ENCODE results near the gene PDE2A. TPM values are rescaled to one million over a fixed set of nuclear protein-coding genes. Genes with fewer than 3 reads are reported as not detected.

Gene PDE2A
- total and polyA plus RNA-seq, 2 donors (not counting 1 experiment from before 2014, with no cell fraction given), result 0.88 to 2.9 TPM

DNA sequence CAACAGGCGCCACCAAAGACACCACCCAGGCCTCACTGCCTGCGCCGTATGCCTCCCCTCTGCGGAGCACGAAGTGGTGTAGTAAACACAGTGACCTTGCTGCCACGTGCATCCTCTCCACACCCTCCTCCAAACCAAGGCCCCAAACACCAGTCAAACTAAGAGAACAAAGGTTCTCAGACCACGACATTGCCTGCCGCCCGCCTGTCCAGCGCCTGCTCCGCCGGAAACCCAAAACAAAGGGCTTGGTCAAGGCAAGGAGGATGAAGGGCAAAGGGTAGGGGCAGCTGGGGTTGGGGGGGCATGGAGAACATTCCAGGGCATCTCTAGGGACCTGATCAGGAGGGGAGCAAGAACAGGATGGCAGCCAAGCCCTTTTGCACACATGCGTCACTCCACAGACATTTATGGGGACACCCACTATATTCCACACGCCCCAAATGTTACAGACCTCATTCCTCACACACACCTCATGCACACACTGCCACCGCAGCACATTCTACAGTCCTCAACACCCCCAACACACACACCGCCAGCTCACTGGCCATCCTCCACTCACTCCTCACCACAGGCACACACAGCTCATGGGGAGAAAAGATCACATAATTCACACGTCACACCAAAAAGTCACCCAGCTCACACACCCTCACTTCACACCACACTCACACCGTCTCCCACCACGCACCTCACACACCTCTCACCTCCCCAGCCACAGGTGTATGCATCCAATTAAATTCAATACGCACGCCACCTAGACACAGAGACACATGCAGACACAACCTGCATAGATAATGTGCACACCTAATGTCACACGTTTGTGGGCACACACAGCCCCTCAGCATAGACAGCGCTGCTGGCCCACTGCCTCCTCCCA is 34.5 kb downstream of the PDE2A start:
- H3K27ac ChIP-seq (ENCODE audit: low read length in 2 of 2), result no peak overlapping the region
- peaks cover 4% of the 10 kb centered on the region for H3K4me1 Mint-ChIP-seq
- peaks cover 27% of the 10 kb centered on the region for H3K27me3 Mint-ChIP-seq
- H3K79me2 ChIP-seq (ENCODE audit: control insufficient read depth, insufficient read depth, low read length), result no peaks in the 10 kb centered on the region
- H3K27ac Mint-ChIP-seq, result no peak overlapping the region
- H3K27me3 ChIP-seq (replicated peaks in 1 of 4; ENCODE audit: control extremely low read depth in 1 of 4, control insufficient read depth in 3 of 4, insufficient read depth in 4 of 4, low read length in 3 of 4), result peaks cover 0 to 61% (median 22%) of the 10 kb centered on the region in 4 experiments
- no peak overlapping the region for H3K4me2 ChIP-seq (replicated peaks; ENCODE audit: low read depth, low read length, poor library complexity, severe bottlenecking)
- WGBS (ENCODE audit: insufficient coverage), result 88% methylated on average over 23 of the region's 23 CpGs
- no peaks in the 10 kb centered on the region for H3K9me3 Mint-ChIP-seq (ENCODE audit: insufficient read depth)
- H3K4me1 ChIP-seq (ENCODE audit: control insufficient read depth in 2 of 2, insufficient read depth in 2 of 2, low read length in 2 of 2), result peaks cover 13 to 16% of the 10 kb centered on the region in 2 donors
- intact Hi-C loops (cut with micrococcal nuclease), result no loop called here
- peaks cover 0 to 6% (median 0%) of the 10 kb centered on the region in 3 donors for H3K9me3 ChIP-seq (ENCODE audit: control extremely low read depth in 1 of 3, control insufficient read depth in 2 of 3, insufficient read depth in 1 of 3, low read length in 2 of 3)
- no peak for ATAC-seq (ENCODE audit: low read depth)
- DNase-seq, result no peak
- no peaks in the 10 kb centered on the region for H3K36me3 ChIP-seq (replicated peaks in 1 of 2; ENCODE audit: control extremely low read depth in 1 of 2, control insufficient read depth in 1 of 2, extremely low read depth in 1 of 2, insufficient read depth in 2 of 2, low read length in 1 of 2)
- no peak overlapping the region for H3K9ac ChIP-seq (ENCODE audit: low read length)
- no peak overlapping the region for H3K4me3 Mint-ChIP-seq
- no peak overlapping the region for H2AFZ ChIP-seq (ENCODE audit: insufficient read depth, low read depth, low read length, poor library complexity, severe bottlenecking)
- no peak overlapping the region for H3K4me3 ChIP-seq (ENCODE audit: control extremely low read depth in 1 of 5, extremely low read depth in 1 of 5, insufficient read depth in 1 of 5, low read depth in 2 of 5, low read length in 4 of 5)
- H4K20me1 ChIP-seq (ENCODE audit: control insufficient read depth, insufficient read depth, low read length, poor library complexity, severe bottlenecking), result no peaks in the 10 kb centered on the region
- ChIA-PET POLR2A (no interaction called here), CTCF (interaction anchor here (0.7 to 9.6 kb wide), 2 partner anchors 45 to 52 kb away, joined by 3 to 152 read pairs; no protein-coding TSS in a partner anchor)
- TF ChIP-seq EZH2 (IDR thresholded peaks at IDR 0.05; ENCODE audit: borderline replicate concordance, insufficient read depth, low read depth, low read length, poor library complexity, severe bottlenecking), result no peak
- no peak for TF ChIP-seq CTCF (IDR thresholded peaks at IDR 0.05)

- ChIA-PET CTCF (interaction anchor here (1.1 to 9.6 kb wide), 3 partner anchors 46 to 166 kb away, joined by 3 to 152 read pairs (median 4); no protein-coding TSS in a partner anchor), POLR2A (no interaction called here)
- ATAC-seq (ENCODE audit: low read depth), result no peak
- WGBS (ENCODE audit: insufficient coverage), result 81% methylated on average over 8 of the region's 8 CpGs
- H3K4me3 Mint-ChIP-seq, result no peak overlapping the region
- no peaks in the 10 kb centered on the region for H4K20me1 ChIP-seq (ENCODE audit: control insufficient read depth, insufficient read depth, low read length, poor library complexity, severe bottlenecking)
- H3K4me1 ChIP-seq (ENCODE audit: control insufficient read depth in 2 of 2, insufficient read depth in 2 of 2, low read length in 2 of 2), result peaks cover 10 to 12% of the 10 kb centered on the region in 2 donors
- H3K9me3 ChIP-seq (ENCODE audit: control extremely low read depth in 1 of 3, control insufficient read depth in 2 of 3, insufficient read depth in 1 of 3, low read length in 2 of 3), result peaks cover 0 to 6% (median 0%) of the 10 kb centered on the region in 3 donors
- no peaks in the 10 kb centered on the region for H3K9me3 Mint-ChIP-seq (ENCODE audit: insufficient read depth)
- peaks cover 20% of the 10 kb centered on the region for H3K27me3 Mint-ChIP-seq
- H3K27ac Mint-ChIP-seq, result no peak overlapping the region
- H3K27ac ChIP-seq (ENCODE audit: low read length in 2 of 2), result no peak overlapping the region
- no peak for DNase-seq
- H3K79me2 ChIP-seq (ENCODE audit: control insufficient read depth, insufficient read depth, low read length), result no peaks in the 10 kb centered on the region
- TF ChIP-seq EZH2 (IDR thresholded peaks at IDR 0.05; ENCODE audit: borderline replicate concordance, insufficient read depth, low read depth, low read length, poor library complexity, severe bottlenecking) (no peak), CTCF (IDR thresholded peaks at IDR 0.05) (no peak)
- peaks cover 2% of the 10 kb centered on the region for H3K4me1 Mint-ChIP-seq
- H2AFZ ChIP-seq (ENCODE audit: insufficient read depth, low read depth, low read length, poor library complexity, severe bottlenecking), result no peak overlapping the region
- no peak overlapping the region for H3K4me3 ChIP-seq (ENCODE audit: control extremely low read depth in 1 of 5, extremely low read depth in 1 of 5, insufficient read depth in 1 of 5, low read depth in 2 of 5, low read length in 4 of 5)
- intact Hi-C loops (cut with micrococcal nuclease), result no loop called here
- no peak overlapping the region for H3K4me2 ChIP-seq (replicated peaks; ENCODE audit: low read depth, low read length, poor library complexity, severe bottlenecking)
- no peak overlapping the region for H3K9ac ChIP-seq (ENCODE audit: low read length)
- H3K27me3 ChIP-seq (replicated peaks in 1 of 4; ENCODE audit: control extremely low read depth in 1 of 4, control insufficient read depth in 3 of 4, insufficient read depth in 4 of 4, low read length in 3 of 4), result peaks cover 0 to 59% (median 21%) of the 10 kb centered on the region in 4 experiments
- H3K36me3 ChIP-seq (replicated peaks in 1 of 2; ENCODE audit: control extremely low read depth in 1 of 2, control insufficient read depth in 1 of 2, extremely low read depth in 1 of 2, insufficient read depth in 2 of 2, low read length in 1 of 2), result no peaks in the 10 kb centered on the region
Observed at GRCh38 chr11:72637926-72638325, 36.3 kb downstream of the PDE2A start.

Data from B cell (primary cell).